A549 (cell line): ENCODE measurements around the gene PCSK5. TPM values are rescaled to one million over a fixed set of nuclear protein-coding genes. Genes with fewer than 3 reads are reported as not detected.

Experiments
- ATAC-seq, 2 experiments: fragments of 200-7000 bp in 1 of 2; fragments of >200 bp in 1 of 2; cut with Nextera tagmentation in 1 of 2; cut with Tn5 transposase in 1 of 2; 3 replicates each; pipeline versions ENCODE4 v1.8.0 to v1.9.1; 2018 to 2020; ENCODE audit warnings: mild to moderate bottlenecking in 1 of 2, moderate library complexity in 1 of 2
- CTCF ChIA-PET: fragments of 300-600 bp; sonication (Branson Sonifier 250); formaldehyde crosslinking; extraction: SDS; loops from one replicate; lab custom pipeline; 2021; ENCODE audit warnings: antibody characterized with exemption, inconsistent platforms; lab: Yijun Ruan, JAX
- POLR2A ChIA-PET: fragments of 350-600 bp; formaldehyde crosslinking; extraction: SDS; loops from one replicate; lab custom pipeline; 2021; ENCODE audit warnings: antibody characterized with exemption, inconsistent platforms; lab: Yijun Ruan, JAX
- DNase-seq, 2 experiments: peaks; one replicate each; pipeline versions ENCODE4 v3.0.0 to v3.0.0-alpha.2; 2011 to 2016; ENCODE audit warnings: low read depth in 1 of 2, low spot score in 1 of 2
- FAIRE-seq: peaks from 2 replicates; lab custom pipeline; 2011; peaks lifted over from hg19 to GRCh38; lab: Jason Lieb, UNC
- H3K27ac ChIP-seq, 2 experiments: fragments of >200 bp; sonication (Bioruptor Twin); formaldehyde crosslinking; 3 replicates each; pipeline ENCODE4 v1.5.1; 2016 to 2017
- H3K4me1 ChIP-seq: fragments of >200 bp; sonication (Bioruptor Twin); formaldehyde crosslinking; 3 replicates; pipeline ENCODE4 v1.6.1; 2016
- H3K4me2 ChIP-seq: fragments of >200 bp; sonication (Bioruptor Twin); formaldehyde crosslinking; 3 replicates; pipeline ENCODE4 v1.6.1; 2016
- H3K4me3 ChIP-seq: fragments of >200 bp; sonication (Bioruptor Twin); formaldehyde crosslinking; 3 replicates; pipeline ENCODE4 v1.5.1; 2016
- H3K9me3 ChIP-seq: fragments of >200 bp; sonication (Bioruptor Twin); formaldehyde crosslinking; 3 replicates; pipeline ENCODE4 v1.6.1; 2016
- BHLHE40 ChIP-seq: IDR thresholded peaks from 2 replicates; pipeline ENCODE4 v1.6.1; 2012; ENCODE audit warnings: low read depth, low read length, inconsistent platforms
- CBX2 ChIP-seq: fragments of 200-600 bp; sonication (generic); IDR thresholded peaks from 2 replicates; pipeline ENCODE4 v1.6.1; 2016; ENCODE audit warnings: low read depth, mild to moderate bottlenecking, borderline replicate concordance
- CBX8 ChIP-seq: fragments of 200-600 bp; sonication (generic); IDR thresholded peaks from 2 replicates; pipeline ENCODE4 v1.6.1; 2016
- CHD4 ChIP-seq: fragments of 200-600 bp; sonication (generic); IDR thresholded peaks from 2 replicates; pipeline ENCODE4 v1.6.1; 2016; ENCODE audit warnings: antibody characterized with exemption, mild to moderate bottlenecking, borderline replicate concordance
- CTCF ChIP-seq: fragments of >200 bp; sonication (Bioruptor Twin); formaldehyde crosslinking; IDR thresholded peaks from 3 replicates; pipeline ENCODE4 v1.5.1; 2016
- EHF ChIP-seq: fragments of 250-450 bp; sonication (Bioruptor Pico); IDR thresholded peaks from 2 replicates; pipeline ENCODE4 v1.5.0; 2020; ENCODE audit warnings: mild to moderate bottlenecking
- ELK1 ChIP-seq: fragments of 150-350 bp; IDR thresholded peaks from 2 replicates; pipeline ENCODE4 v1.6.1; 2014; ENCODE audit warnings: low read depth, mild to moderate bottlenecking, low read length
- ESRRA ChIP-seq: fragments of 150-350 bp; IDR thresholded peaks from 2 replicates; pipeline ENCODE4 v1.6.1; 2014; ENCODE audit warnings: mild to moderate bottlenecking, low read length, borderline replicate concordance
- FOSB ChIP-seq: fragments of 250-450 bp; sonication (Bioruptor Pico); IDR thresholded peaks from 2 replicates; pipeline ENCODE4 v1.5.0; 2020; ENCODE audit warnings: mild to moderate bottlenecking, moderate library complexity
- FOSL2 ChIP-seq, 2 experiments: fragments of 450-650 bp in 1 of 2; fragments of >200 bp in 1 of 2; sonication (Bioruptor Twin) in 1 of 2; formaldehyde crosslinking; IDR thresholded peaks; 2 replicates each; pipeline versions ENCODE4 v1.5.0 to v1.6.1; 2016 to 2020; ENCODE audit warnings: mild to moderate bottlenecking in 1 of 2, moderate library complexity in 1 of 2
- FOXS1 ChIP-seq: fragments of 250-450 bp; sonication (Bioruptor Pico); IDR thresholded peaks from 2 replicates; pipeline ENCODE4 v1.5.0; 2020; ENCODE audit warnings: mild to moderate bottlenecking, moderate library complexity
- HES2 ChIP-seq: fragments of >200 bp; sonication (Bioruptor Twin); formaldehyde crosslinking; IDR thresholded peaks from 2 replicates; pipeline ENCODE4 v1.6.1; 2016
- HEYL ChIP-seq: fragments of 250-450 bp; sonication (Bioruptor Pico); IDR thresholded peaks from 2 replicates; pipeline ENCODE4 v1.8.0; 2021; ENCODE audit warnings: mild to moderate bottlenecking, moderate library complexity
- HOXA7 ChIP-seq: fragments of 250-450 bp; sonication (Bioruptor Pico); IDR thresholded peaks from 2 replicates; pipeline ENCODE4 v1.5.0; 2020; ENCODE audit warnings: mild to moderate bottlenecking, moderate library complexity
- HOXB13 ChIP-seq: fragments of 250-450 bp; sonication (Bioruptor Pico); IDR thresholded peaks from 2 replicates; pipeline ENCODE4 v1.5.0; 2020; ENCODE audit warnings: low read depth, mild to moderate bottlenecking, moderate library complexity
- KDM1A ChIP-seq: fragments of 200-600 bp; sonication (generic); IDR thresholded peaks from 2 replicates; pipeline ENCODE4 v1.6.1; 2016; ENCODE audit warnings: low read depth, mild to moderate bottlenecking
- MAX ChIP-seq: IDR thresholded peaks from 2 replicates; pipeline ENCODE4 v1.6.1; 2012
- NR3C1 ChIP-seq: fragments of >200 bp; sonication (Bioruptor Twin); formaldehyde crosslinking; IDR thresholded peaks from 3 replicates; pipeline ENCODE4 v1.6.1; 2017
- PHF8 ChIP-seq: fragments of 200-600 bp; sonication (generic); IDR thresholded peaks from 2 replicates; pipeline ENCODE4 v1.6.1; 2016; ENCODE audit warnings: low read depth, mild to moderate bottlenecking, antibody characterized with exemption, moderate library complexity, borderline replicate concordance
- RFX5 ChIP-seq: fragments of 450-650 bp; IDR thresholded peaks from 2 replicates; pipeline ENCODE4 v1.7.1; 2014; ENCODE audit warnings: antibody characterized with exemption, mild to moderate bottlenecking, moderate library complexity
- SREBF2 ChIP-seq: fragments of 450-650 bp; IDR thresholded peaks from 2 replicates; pipeline ENCODE4 v1.6.1; 2014; ENCODE audit warnings: mild to moderate bottlenecking, moderate library complexity
- TFCP2L1 ChIP-seq: fragments of 250-450 bp; sonication (Bioruptor Pico); IDR thresholded peaks from 2 replicates; pipeline ENCODE4 v1.5.0; 2021; ENCODE audit warnings: mild to moderate bottlenecking
- TP53 ChIP-seq: fragments of 250-450 bp; sonication (Bioruptor Pico); IDR thresholded peaks from 2 replicates; pipeline ENCODE4 v1.5.0; 2021; ENCODE audit warnings: mild to moderate bottlenecking, moderate library complexity
- USF2 ChIP-seq: fragments of 450-650 bp; IDR thresholded peaks from 2 replicates; pipeline ENCODE4 v1.6.1; 2014; ENCODE audit warnings: antibody characterized with exemption
- ZFP36 ChIP-seq: fragments of 450-650 bp; IDR thresholded peaks from 2 replicates; pipeline ENCODE4 v1.6.1; 2014; ENCODE audit warnings: borderline replicate concordance; ENCODE audit not compliant: partially characterized antibody
- ZNF302 ChIP-seq: fragments of 250-450 bp; sonication (Bioruptor Pico); IDR thresholded peaks from 2 replicates; pipeline ENCODE4 v1.9.0; 2021; ENCODE audit warnings: inconsistent platforms, mild to moderate bottlenecking, moderate library complexity
- ZSCAN20 ChIP-seq: fragments of 250-450 bp; sonication (Bioruptor Pico); IDR thresholded peaks from 2 replicates; pipeline ENCODE4 v1.8.0; 2022; ENCODE audit warnings: mild to moderate bottlenecking, moderate library complexity
- WGBS: methylation state at CpG from one replicate; pipeline ENCODE4 v1.1.6; 2017; ENCODE audit errors: missing lambda C conversion rate; 5-methylcytosine and 5-hydroxymethylcytosine counted together
- polyA plus RNA-seq, 4 experiments: library from polyadenylated mRNA; depleted of rRNA in 3 of 4; stranded (reverse); fragments of >200 nt; fragmentation: RNase III in 1 of 4; extraction: RNeasy Plus Mini Kit Qiagen cat#74134 plus additional on column Dnase treatment in 1 of 4; gene quantifications; 2 replicates in 3 of 4; 3 replicates in 1 of 4; pipeline ENCODE4 v1.2.3, GENCODE V29; 2011 to 2017

The PCSK5 gene
- polyA plus RNA-seq, 2 of the 4 experiments (the other 2 are of a cell fraction) = 1.3 to 6.7 TPM

GRCh38 chr9:75930190-75930589 lies 39.7 kb downstream of the PCSK5 start:
- CTCF ChIA-PET = no interaction called here
- FAIRE-seq (no peak), ATAC-seq (no peak), DNase-seq (no peak)
- H3K9me3 ChIP-seq = no peaks in the 10 kb centered on the region
- no peak overlapping the region for H3K27ac ChIP-seq
- TF ChIP-seq USF2 = no peak
- TF ChIP-seq ZSCAN20 (CRISPR knock-in tag) = no peak
- TF ChIP-seq BHLHE40 = no peak
- TF ChIP-seq CHD4 = no peak
- no peak for TF ChIP-seq HOXA7 (CRISPR knock-in tag)
- TF ChIP-seq EHF = no peak
- no peak for TF ChIP-seq RFX5
- no peak for TF ChIP-seq ZFP36
- TF ChIP-seq ESRRA = no peak
- TF ChIP-seq HES2 = no peak
- TF ChIP-seq HEYL = no peak
- TF ChIP-seq ELK1 = no peak
- TF ChIP-seq CBX2 = no peak
- POLR2A ChIA-PET = no interaction called here
- 89% methylated on average over 4 of the region's 4 CpGs for WGBS
- H3K4me2 ChIP-seq = no peak overlapping the region
- H3K4me3 ChIP-seq = no peak overlapping the region
- H3K4me1 ChIP-seq = peaks cover 3% of the 10 kb centered on the region; the same call in 1 of the 3 replicates

- ChIA-PET CTCF (interaction anchor here (1.1 kb wide), 1 partner anchor 50 kb away, joined by 3 read pairs; no protein-coding TSS in a partner anchor), POLR2A (no interaction called here)
- TF ChIP-seq HOXB13 (no peak), FOSL2 (IDR thresholded peaks at IDR 0.05) (no peak), FOSL2 (CRISPR knock-in tag; IDR thresholded peaks at IDR 0.05) (no peak), NR3C1 (no peak)
- H3K4me3 ChIP-seq = no peak overlapping the region
- peaks cover 3% of the 10 kb centered on the region; the same call in 1 of the 3 replicates for H3K4me1 ChIP-seq
- no peak for ATAC-seq
- no peak overlapping the region for H3K27ac ChIP-seq
- FAIRE-seq = no peak
- DNase-seq = no peak
- H3K9me3 ChIP-seq = no peaks in the 10 kb centered on the region
- H3K4me2 ChIP-seq = no peak overlapping the region
- WGBS = 63% methylated on average over 3 of the region's 3 CpGs
These were observed 40.4 kb downstream of the PCSK5 start for GRCh38 chr9:75930730-75931321.

- H3K27ac ChIP-seq = no peak overlapping the region
- DNase-seq (no peak), ATAC-seq (no peak)
- no peak overlapping the region for H3K4me3 ChIP-seq
- H3K4me1 ChIP-seq = peaks cover 3% of the 10 kb centered on the region; the same call in 1 of the 3 replicates
- CTCF ChIA-PET = no interaction called here
- 75% methylated on average over 7 of the region's 7 CpGs for WGBS
- no peak overlapping the region for H3K4me2 ChIP-seq
- TF ChIP-seq CBX8 = no peak
- no peak for TF ChIP-seq FOXS1
- TF ChIP-seq MAX = no peak
- no peak for TF ChIP-seq ZNF302 (CRISPR knock-in tag)
- no peak for TF ChIP-seq TP53 (CRISPR knock-in tag)
- no peak for TF ChIP-seq SREBF2
- no peak for TF ChIP-seq TFCP2L1 (CRISPR knock-in tag)
- no peak for TF ChIP-seq FOSB
- no peak for TF ChIP-seq CTCF
- TF ChIP-seq KDM1A = no peak
- TF ChIP-seq PHF8 = no peak
- TF ChIP-seq, all 56 proteins: peak for 0
- FAIRE-seq = no peak
- POLR2A ChIA-PET = no interaction called here
- no peaks in the 10 kb centered on the region for H3K9me3 ChIP-seq
These were observed 43.5 kb downstream of the PCSK5 start for GRCh38 chr9:75933982-75934381.
